BLaER1 (cell line): Measurements from ENCODE around the gene HYLS1.

Experiments
- H3K27ac ChIP-seq: shearing (Covaris generic); formaldehyde crosslinking; 2 replicates; pipeline ENCODE4 v1.8.1; 2022
- H3K27me3 ChIP-seq: shearing (Covaris generic); formaldehyde crosslinking; 2 replicates; pipeline ENCODE4 v1.8.1; 2022
- H3K36me3 ChIP-seq: shearing (Covaris generic); formaldehyde crosslinking; 2 replicates; pipeline ENCODE4 v1.8.1; 2022
- H3K4me1 ChIP-seq: shearing (Covaris generic); formaldehyde crosslinking; 2 replicates; pipeline ENCODE4 v1.8.1; 2022
- H3K4me2 ChIP-seq: shearing (Covaris generic); formaldehyde crosslinking; 2 replicates; pipeline ENCODE4 v1.8.1; 2022
- H3K4me3 ChIP-seq: shearing (Covaris generic); formaldehyde crosslinking; 2 replicates; pipeline ENCODE4 v1.8.1; 2022
- H3K9ac ChIP-seq: shearing (Covaris generic); formaldehyde crosslinking; 2 replicates; pipeline ENCODE4 v1.8.1; 2022
- H3K9me3 ChIP-seq: shearing (Covaris generic); formaldehyde crosslinking; 2 replicates; pipeline ENCODE4 v1.8.1; 2022
- H4K20me1 ChIP-seq: shearing (Covaris generic); formaldehyde crosslinking; 2 replicates; pipeline ENCODE4 v1.8.1; 2022
- Cebpa-rat ChIP-seq: shearing (Covaris generic); IDR thresholded peaks from 2 replicates; pipeline ENCODE4 v1.8.1; 2022

Gene HYLS1

GRCh38 chr11:125947419-125948277 lies 60.2 kb downstream of the HYLS1 start:
- Histone ChIP-seq H3K9me3 (no peaks in the 10 kb centered on the region), H3K4me3 (0 out of 2 replicates have a peak overlapping the region, but pooled peaks have one; percentile 32), H3K4me2 (peak overlapping the region; percentile 89), H3K4me1 (peaks cover 52% of the 10 kb centered on the region), H3K27ac (peak overlapping the region; percentile 78), H3K9ac (peak overlapping the region; percentile 36), H3K27me3 (no peaks in the 10 kb centered on the region), H4K20me1 (no peaks in the 10 kb centered on the region), H3K36me3 (no peaks in the 10 kb centered on the region)
- TF ChIP-seq Cebpa-rat = no peak

DNA sequence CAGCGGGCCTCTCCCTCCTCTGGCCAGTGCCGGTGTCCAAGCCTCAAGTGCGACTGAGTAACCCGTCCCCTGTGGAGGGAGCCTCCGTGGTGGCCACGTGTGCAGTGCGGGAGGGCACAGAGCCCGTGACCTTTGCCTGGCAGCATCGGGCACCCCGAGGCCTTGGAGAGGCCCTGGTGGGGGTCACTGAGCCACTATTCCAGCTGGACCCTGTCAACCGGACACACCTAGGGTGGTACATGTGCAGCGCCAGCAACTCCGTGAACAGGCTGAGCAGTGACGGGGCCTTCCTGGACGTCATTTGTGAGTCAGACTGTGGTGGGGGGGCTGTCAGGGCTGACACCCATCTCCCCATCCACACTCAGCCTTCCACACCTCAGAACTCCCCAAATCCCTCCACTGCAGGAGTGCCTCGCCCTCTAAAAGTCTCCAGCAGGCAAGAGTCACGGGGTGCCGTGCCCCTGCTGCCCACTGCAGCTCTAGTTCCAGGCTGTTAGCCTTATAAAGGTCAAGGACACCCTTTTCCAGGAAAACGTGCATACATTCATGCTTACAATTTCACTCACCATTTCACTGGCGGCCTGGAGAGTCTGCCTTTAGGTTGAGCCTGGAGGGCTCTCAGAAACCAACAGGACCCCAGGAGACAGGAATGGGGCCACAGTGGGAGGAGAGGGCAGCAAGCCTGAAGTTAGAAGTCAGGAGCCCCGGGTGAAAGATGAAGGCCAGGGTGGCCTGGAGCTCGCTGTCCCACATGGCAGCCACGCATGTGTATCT lies 61.0 kb downstream of the HYLS1 start:
- H3K4me1 ChIP-seq = peaks cover 44% of the 10 kb centered on the region
- peak overlapping the region; percentile 89 for H3K4me2 ChIP-seq

DNA sequence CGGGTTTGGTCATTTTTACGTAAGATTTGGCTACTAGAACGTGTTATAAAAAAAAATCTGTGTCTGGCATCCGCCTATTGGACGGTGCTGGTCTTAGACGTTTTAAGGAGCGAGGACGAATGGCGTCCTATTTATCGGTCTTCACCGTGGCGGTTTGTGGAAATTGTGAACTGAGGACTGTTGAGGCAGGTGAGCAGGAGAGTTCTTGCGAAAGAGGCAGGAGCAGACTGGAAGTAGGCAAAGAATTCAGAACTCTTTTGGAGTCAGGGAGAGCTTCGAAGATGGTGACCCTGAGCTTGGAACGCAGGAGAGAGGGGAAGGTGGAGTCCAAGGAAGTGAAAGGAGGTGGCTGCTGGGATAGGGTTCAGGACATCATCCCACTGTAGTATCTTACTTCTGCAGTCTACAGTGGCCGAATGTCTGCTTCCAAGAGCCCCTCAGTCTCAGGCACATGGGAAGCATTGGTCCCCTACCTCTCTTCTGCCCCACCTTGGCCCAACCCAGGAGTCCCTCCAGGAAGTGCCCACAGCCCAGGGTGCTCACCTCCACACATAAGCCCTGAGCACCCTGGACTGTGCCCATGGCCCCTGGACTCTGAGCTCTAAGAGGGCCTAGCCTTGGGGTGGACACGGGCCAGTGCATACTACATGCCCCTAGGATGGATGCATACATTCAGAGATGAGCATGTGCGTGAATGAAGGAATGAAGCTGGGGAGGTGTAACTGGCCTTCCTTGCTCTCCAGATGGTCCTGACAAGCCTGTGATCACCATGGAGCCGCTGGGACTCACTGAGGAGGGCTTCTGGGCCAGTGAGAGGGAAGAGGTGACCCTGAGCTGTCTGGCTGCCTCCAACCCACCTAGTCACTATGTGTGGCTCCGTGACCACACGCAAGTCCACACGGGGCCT lies 62.1 kb downstream of the HYLS1 start:
- TF ChIP-seq Cebpa-rat = no peak
- H3K9me3 ChIP-seq = no peaks in the 10 kb centered on the region
- H3K27me3 ChIP-seq = no peaks in the 10 kb centered on the region
- no peak overlapping the region for H3K27ac ChIP-seq
- peaks cover 44% of the 10 kb centered on the region for H3K4me1 ChIP-seq
- no peaks in the 10 kb centered on the region for H4K20me1 ChIP-seq
- H3K36me3 ChIP-seq = no peaks in the 10 kb centered on the region
- H3K4me3 ChIP-seq = no peak overlapping the region
- H3K4me2 ChIP-seq = no peak overlapping the region
- no peak overlapping the region for H3K9ac ChIP-seq

More for the DNA sequence above, 61.0 kb downstream of the HYLS1 start:
- H3K27me3 ChIP-seq = no peaks in the 10 kb centered on the region
- no peak for TF ChIP-seq Cebpa-rat
- no peaks in the 10 kb centered on the region for H3K9me3 ChIP-seq
- no peaks in the 10 kb centered on the region for H3K36me3 ChIP-seq
- peak overlapping the region; percentile 36; the same call in 1 of the 2 replicates for H3K9ac ChIP-seq
- no peak overlapping the region for H3K4me3 ChIP-seq
- H3K27ac ChIP-seq = peak overlapping the region; percentile 78
- no peaks in the 10 kb centered on the region for H4K20me1 ChIP-seq

DNA sequence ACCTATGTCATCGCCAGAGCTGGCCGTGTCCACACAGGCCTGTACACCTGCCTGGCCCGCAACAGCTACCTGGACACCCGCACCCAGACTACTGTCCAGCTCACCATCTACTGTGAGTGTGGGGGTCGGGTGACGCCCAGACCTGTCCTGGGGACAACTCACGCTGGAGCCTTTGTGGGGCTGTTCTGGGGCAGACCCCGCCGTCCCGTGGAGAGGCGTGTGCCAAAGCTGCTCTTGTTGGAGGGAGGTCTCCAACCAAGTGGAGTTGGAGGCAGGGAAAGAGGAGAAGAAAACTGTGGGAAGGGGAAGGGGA lies 62.7 kb downstream of the HYLS1 start:
- H3K9ac ChIP-seq = no peak overlapping the region
- H3K4me2 ChIP-seq = no peak overlapping the region
- H3K27me3 ChIP-seq = no peaks in the 10 kb centered on the region
- H3K36me3 ChIP-seq = no peaks in the 10 kb centered on the region
- H3K9me3 ChIP-seq = no peaks in the 10 kb centered on the region
- peaks cover 44% of the 10 kb centered on the region for H3K4me1 ChIP-seq
- no peaks in the 10 kb centered on the region for H4K20me1 ChIP-seq
- no peak overlapping the region for H3K4me3 ChIP-seq
- no peak for TF ChIP-seq Cebpa-rat
- 0 out of 2 replicates have a peak overlapping the region, but pooled peaks have one; percentile 22 for H3K27ac ChIP-seq
